GM18861 (cell line): Measurements from ENCODE around the gene CCDC57.
"Not testable (repeated sequence)": the region's sequence is repeated elsewhere in the genome, so short reads cannot be mapped to it uniquely, and the experiment has no call there.

Source experiments
- ATAC-seq: cut with Tn5 transposase; IDR thresholded peaks from one replicate; pipeline ENCODE4 v1.9.1; 2021; ENCODE audit not compliant: unreplicated experiment

The CCDC57 gene

DNA sequence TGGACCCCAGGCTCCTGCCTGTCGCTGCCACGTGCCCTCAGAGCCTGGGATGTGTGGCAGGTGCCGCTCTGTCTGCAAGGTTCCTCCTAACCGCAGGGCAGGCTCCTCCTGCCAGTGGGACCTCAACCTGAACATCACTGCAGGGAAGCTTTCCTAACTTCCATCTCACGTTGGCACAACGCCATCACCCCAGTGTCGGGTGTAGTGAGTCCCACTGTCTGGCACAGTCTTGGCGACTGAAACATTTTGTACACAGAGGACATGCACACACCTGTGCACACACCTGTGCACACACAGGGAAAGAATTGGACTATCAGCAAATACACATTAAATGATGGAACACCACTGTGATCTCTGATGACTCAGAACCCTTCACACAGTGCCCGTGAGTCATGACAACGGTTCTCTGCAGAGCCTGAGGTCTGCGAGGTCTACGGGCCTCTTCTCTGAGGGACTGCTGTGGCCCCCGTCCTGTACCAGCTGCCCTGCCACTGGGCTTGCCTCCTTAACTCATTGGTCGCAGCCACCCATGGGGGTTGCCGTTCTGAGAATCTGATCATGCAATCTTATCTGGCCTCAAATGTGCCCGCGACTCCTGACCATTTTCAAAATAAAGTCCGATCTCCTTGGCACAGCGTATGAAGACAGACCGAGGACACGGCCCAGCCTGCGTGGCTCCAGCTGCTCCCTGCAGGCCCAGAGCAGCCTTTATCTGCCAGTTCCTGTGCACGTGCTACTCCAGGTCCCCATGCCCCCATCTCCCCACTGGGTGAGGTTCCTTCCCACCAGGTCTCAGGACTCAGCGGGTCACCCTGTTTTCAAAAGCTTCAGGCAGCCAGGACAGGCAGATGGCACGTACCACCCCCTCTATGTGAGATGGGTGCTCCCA, 7.6 kb downstream of the CCDC57 start:
- ATAC-seq = no peak

DNA sequence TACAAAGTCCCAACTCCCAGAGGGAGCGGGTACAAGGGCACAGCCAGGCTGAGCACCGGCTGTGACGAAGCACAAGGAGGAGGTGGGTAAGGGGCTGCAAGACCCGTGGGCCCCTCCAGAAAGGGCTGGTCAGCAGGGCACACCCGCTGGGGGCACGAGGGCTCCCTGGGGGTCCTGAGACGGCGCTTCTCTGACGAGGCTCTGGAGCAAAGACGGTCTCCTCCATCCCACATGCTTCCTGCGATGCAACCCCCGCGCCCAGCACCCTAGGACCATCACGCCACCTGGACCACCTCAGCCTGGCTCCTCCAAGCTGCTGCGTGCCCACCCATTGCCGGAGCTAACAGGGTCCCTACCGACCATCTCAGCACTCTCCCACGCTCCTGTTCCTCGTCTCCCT, 8.7 kb downstream of the CCDC57 start:
- no peak for ATAC-seq

DNA sequence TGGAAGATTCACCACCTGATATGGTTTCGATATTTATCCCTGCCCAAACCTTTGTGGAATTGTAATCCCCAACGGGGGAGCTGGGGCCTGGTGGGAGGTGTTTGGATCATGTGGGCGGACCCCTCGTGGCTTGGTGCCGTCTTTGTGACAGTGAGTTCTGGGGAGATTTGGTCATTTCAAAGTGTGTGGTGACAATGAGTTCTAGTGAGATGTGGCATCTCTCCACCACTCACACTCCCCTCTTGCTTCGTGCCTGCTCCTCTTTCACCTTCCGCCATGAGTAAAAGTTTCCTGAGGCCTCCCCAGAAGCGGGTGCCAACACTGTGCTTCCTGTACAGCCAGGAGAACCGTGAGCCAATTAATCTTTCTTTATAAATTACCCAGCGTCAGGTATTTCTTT, 9.7 kb downstream of the CCDC57 start:
- ATAC-seq = no peak

DNA sequence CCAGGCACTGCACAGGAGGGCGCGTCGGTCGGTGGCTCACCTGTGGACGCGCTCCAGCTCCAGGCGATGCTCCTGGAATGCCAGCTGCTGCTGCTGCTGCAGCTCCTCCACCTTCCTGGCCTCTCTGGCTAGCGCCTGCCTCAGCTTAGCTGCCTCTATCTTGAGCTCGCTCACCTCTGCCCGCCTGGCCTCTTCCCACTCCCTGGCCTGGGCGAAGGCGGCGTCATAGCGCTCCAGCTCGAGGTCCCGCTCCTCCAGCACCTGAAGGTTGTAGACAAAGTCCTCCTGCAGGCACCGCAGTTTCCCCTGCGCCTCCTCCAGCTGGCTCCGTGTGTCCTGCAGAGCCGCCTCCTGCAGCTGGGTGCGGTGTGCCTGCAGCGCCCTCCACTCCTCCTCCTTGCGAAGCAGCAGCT, 11.1 kb downstream of the CCDC57 start:
- ATAC-seq = no peak

DNA sequence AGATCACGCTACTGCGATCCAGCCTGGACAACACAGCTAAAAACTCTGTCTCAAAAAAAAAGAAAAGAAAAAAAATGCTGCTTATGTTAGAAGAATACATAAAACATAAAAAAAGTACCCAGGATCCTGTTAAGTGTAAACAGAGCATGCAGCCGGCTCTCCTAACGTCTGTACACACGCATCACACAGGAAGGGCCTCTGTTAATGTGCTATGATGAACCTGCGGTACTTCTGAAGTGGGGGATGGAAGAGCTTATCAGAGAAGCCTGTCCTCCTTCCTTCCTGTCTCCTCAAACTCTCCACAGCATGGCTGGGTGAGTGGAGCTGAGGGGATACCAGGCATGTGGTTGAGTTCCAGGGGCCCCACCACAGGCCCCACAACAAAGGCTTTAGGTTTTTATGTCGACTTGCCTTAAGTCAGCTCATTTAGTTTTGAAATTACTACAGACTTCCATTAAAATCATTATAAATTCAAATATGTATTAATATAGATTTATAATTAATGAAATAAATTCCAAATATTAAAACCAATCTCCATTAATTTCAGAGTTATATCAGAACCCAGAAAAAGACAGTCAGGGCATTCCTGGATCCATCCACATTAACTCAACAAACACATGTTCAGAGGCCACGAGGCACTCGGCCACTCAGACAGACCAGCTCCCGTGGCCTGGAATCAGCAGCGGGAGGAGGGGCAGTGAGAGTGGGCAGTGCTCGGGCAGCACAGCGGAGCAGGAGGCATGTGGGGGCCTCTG, 11.7 kb downstream of the CCDC57 start:
- ATAC-seq = no peak

DNA sequence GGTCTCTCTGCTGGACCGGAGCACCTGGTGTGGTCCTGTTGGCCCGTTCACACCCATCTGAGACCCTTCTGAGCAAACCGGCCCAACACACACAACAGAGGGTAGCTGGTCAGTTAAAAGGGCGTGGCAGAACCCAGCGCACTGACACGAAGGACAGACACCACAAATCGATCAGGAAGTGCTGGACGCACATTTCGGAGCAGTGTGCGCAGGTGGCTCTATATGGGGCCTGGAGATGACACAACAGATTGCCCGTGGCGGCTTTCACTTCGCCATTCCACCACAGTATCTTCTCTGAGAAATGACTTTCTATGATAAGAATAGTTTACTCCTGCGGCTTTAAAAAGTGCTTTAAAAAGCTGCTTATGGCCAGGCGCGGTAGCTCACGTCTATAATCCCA, 12.5 kb downstream of the CCDC57 start:
- no peak for ATAC-seq

DNA sequence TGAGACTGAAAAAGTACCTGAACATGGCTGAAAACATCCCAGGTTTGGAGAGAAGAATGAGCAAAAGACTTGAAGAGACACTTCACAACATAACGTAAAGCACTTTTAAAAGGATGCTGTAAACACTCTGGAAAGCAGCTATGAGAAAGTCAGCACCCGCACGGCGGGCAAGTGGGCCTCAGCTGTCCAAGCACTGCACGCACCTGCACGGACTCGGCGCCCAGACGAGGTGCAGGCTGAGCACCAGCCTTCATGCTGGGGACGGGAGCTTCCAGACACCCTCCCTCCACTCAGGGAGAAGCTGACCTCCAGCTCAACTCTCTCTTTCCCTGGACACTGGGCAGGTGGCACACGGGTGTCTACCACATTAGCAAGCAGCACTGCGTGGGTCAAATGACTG, 13.1 kb downstream of the CCDC57 start:
- ATAC-seq = no peak

DNA sequence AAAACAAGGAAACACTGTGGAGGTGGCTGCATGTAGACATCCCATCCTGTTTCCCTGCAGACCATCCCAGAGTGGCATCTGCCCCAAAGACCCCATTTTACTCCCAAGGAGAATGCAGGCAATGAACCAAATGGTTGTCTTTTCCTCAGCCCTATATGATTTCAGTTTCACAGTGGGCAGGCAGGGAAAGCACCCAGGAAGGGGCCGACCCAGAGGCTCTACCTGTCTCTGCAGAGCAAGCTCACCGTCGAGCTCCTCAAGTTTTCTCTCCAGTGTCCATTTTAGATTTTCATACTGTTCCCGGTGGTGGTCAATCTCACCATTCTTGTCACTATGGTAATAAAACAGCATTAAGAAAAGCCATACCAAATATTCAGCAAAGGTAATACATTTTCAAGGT, 14.6 kb downstream of the CCDC57 start:
- no peak for ATAC-seq

DNA sequence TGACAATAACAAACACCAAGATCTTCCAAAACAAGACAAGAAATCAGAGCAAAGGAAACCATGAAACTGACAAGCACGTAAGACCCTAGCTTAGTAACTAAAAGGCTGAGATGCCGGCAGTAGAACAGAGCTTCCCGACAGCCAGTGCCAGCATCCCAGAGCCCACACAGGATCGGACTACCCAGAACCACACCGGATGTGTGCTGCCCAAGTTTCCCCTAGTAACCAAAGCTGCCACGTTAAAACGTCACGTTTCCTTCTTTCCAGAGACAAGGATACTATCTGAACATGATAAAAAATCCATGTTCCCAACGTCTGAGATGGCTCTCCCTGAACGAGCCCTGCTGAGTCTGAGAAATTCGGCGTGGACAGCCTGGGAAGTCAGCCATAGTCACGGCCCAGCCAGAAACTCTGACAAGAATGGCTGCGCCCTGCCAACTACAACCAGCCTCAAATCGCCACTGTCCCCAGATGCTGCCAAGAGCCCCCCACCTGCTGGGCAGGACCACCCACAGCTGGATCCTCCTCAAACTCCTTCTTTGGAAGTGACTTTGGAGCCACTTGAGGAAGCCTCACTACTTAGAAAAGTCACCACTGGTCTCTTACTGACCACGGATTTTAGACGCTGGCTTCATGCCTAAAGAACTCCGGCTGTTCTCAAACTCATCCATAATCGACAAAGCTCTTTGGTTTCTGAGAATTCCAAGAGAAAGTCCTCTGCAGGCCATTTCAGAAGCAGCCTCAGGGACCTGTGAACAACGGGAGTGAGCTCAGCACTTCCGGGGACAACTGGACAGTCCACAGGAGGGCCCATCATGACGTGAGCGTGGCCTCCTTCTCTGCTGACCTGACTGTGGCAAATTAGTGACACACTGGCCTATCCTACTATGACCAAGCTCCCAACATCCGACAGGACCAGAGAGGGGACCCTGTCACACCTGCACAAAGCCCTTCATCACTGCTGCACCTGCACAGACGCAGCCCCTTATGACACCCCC, 16.7 kb downstream of the CCDC57 start:
- no peak for ATAC-seq

DNA sequence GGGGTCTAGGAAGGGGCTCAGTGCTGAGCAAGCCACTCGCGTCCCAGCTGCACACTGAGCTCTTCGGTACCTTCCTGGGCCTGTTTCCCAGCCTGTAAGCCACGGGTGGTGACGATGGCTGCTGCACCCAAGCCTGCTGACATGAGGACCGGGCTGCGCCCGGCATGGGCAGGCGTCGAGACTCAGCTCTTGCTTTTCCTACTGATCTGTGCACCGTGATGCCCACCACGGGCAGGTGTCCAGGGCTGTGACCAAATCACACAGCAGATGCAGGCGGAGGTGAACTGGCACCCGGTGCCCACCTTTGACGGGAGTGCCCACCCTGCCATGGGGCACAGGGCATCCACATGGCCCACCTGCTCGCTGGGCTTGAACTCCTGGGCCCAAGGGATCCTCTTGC, 17.9 kb downstream of the CCDC57 start:
- ATAC-seq = no peak

DNA sequence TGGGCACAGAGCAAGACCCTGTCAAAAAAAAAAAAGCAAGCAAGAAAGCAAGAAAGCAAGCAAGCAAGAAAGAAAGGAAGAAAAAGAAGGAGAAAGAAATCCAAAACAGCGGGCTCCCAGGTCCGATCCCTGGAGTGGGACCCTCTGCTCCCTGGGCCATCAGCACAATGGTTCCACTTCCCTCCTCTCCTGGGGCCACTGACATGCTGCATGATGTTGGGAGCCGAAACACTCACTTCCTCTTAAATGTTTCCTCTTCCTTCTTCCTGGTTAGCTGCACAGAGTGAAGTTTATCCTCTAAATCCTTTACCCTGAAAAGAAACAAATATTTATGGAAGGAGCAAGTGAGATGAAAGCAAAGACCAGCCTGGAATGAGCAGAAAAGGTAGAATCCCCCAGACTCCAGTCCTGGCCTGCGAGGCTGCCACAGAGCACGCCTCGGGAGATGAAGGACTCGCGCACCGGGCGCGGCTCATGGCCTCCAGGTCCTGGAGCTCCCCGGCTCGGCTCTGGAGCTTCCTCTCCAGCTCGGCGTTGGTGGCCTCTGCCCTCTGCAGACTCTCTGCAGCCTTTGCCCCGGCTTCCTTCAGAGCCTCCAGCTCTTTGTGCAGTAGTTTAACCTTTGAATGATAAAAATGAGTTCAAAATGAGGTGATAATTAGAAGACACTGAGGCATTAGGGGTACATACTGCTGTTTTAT, 19.0 kb downstream of the CCDC57 start:
- no peak for ATAC-seq

DNA sequence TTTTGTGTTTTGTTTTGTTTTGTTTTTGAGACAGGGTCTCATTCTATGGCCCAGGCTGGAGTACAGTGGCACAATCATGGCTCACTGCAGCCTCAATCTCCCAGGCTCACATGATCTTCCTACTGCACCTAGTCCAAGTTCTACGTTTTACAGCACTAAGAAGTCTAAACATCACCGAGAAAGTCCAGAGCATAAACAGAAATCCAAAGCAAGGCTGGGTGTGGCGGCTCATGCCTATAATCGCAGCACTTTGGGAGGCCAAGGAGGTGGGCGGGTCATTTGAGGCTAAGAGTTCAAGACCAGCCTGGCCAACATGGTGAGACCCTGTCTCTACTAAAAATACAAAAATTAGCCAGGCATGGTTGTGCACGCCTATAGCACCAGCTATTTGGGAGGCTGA, 19.6 kb downstream of the CCDC57 start:
- not testable (repeated sequence) for ATAC-seq

DNA sequence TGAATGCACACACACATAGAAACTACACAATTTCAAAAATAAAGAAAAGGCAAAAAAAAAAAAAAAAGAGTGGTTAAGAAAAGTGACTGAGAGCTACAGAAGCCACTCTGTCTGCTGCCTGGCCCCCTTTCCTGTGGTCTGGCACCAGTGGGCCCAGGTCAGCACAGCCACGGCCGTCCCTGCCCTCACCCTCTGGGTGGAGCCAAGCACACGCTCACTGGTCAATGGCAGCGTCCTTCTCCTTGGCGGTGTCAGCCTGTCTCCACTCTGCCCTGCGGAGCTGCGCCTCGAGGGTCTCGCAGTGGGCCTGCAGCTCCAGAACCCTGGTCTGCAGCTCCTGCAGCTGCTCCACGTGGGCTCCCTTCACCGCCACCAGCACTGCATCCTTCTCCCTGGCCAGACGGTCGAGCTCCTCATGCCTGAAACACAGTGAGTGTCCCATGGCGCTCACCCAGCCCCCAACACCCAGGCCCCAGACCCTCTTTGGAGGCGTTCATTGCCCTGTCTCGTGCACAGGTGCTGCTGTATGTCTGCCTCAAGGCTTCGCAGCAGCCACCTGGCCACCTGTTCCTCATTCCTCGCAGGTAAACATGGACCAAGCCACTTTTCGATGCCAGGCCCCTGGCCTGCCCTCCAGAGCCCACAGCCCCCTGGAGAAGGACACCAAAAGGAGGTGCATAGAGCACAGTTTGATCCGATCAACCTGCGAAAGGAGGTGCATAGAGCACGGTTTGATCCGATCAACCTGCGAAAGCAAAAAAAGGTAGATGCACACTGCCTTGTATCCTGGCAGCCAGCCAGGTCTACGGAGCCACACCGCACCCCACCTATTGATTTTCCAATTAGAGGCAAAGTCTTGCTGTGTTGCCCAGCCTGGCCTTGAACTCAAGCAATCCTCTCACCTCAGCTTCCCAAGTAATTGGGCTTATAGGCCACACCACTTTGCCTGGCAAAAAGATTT, 24.4 kb downstream of the CCDC57 start:
- ATAC-seq = no peak

DNA sequence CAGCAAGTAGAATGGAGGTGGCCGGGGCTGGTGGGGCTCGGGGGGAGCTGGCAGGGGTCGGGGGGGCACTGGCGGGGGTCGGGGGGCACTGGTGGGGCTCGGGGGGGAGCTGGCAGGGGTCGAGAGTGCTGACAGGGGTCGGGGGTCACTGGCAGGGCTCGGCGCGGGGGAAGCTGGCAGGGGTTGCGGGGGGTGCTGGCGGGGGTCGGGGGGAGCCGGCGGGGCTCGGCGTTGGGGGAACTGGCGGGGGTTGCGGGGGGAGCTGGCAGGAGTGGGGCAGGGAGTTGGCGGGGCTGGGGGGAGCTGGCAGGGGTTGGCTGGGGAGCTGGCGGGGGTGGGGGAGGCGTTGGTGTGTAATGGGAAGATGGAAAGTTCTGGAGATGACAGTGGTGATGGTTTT, 25.1 kb downstream of the CCDC57 start:
- ATAC-seq = no peak

DNA sequence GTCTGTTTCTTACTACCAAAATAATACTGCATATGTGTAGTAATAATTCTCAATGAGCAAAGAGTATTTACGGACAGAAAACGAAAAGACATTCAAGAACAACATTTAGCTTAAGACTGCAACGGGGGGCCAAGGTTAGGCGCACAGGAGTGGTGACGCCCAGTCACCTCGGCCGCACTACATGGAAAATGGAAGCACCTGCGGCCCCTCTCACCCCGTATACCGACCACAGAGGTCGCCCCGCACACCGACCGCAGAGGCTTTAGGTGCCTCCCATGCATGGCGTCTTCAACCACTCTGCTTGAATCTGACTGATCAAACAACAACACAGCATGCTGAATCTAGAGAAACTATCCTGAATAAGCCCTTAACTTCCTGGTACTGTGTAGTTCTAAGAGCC, 26.4 kb downstream of the CCDC57 start:
- no peak for ATAC-seq

DNA sequence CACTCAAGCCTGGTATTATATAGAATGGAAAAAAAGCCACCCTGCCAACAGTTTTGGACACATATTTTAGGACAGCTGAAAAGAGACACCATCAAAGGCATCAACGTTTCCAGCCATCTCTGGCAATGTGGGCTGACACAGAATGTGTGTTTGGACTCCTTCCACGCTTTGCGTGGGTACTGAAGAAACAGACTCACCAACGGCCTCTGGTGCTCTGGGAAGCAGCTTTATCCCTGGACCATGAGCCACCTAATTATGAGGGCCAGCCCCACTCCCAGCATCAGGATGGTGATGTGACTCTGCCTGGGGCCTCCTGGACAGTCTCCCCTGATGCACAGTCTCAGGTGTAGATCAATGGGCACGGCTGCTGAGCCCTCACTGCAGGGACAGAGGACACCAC, 27.9 kb downstream of the CCDC57 start:
- ATAC-seq = no peak

DNA sequence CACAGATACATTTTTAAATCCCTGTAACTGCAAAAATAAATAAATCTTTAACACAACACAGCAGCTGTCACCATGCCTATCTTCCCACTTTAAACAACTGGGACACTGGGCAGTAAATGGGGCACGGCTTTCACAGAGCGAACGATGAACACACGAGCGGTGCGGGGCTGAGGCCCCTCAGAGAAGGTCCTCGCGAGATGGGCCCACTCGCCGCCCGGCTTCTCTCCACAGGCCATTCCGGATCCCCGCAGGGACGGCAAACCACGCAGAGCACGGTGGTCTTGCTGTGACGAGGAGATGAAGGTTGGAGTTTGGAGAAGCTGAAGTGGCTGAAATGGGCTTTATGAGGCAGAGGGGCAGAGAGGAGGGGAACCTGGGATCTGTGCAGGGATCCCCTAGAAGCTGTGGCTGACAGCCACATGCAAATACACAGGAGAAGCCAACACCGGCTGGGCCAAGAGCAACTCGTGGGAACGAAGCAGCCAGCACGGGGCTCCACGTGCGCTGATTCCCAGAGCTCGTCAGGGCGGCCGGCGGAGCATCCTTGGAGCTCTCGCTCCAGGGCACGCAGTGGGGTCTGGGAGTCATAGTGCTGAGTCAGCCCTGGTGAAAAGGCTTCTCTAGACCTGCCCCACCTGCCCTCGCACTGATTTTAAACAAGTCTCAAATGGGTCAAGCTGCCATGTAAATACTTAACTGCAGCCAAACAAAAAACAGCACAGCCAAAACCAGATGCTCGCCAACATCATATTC, 31.7 kb downstream of the CCDC57 start:
- ATAC-seq = no peak

DNA sequence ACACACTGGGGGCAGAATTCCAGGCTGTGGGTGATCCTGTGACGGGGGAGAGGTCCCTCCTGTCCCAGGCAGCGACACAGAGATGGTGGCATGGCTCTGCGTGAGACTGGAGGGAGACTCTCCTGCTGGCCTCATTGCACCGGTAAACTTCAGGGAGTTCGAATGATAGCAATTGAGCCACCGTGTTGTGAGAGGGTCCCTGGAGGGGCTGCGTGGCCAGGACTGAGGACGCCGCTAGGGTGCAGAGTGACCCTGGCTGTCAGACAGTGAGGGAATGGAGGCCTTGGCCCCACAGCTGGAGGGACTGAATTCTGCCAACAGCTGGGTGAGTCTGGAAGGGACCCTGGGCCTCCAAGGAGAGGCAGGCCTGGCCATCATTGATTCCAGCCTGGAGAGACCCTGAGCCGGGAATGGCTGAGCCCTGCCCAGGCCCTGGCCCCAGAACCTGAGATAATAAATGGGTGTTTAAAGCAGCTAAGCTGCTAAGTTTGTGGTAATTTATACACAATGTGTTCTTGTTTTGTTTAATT, 32.6 kb downstream of the CCDC57 start:
- ATAC-seq = no peak
